CD4-positive, alpha-beta T cell treated with Interferon gamma for 1 hour (primary cell): Measurements from ENCODE around the gene SP9.
A peak's percentile ranks its signal among the peaks of the same experiment; 100 is the strongest.

Experiments used
- DNase-seq: peaks from one replicate; pipeline ENCODE4 v3.0.0-alpha.2; 2020

The SP9 gene

GRCh38 chr2:174333372-174334277 lies 1.1 kb upstream of the SP9 start:
- no peak for DNase-seq

GRCh38 chr2:174334278-174334715 lies 457 bp upstream of the SP9 start:
- DNase-seq: no peak

GRCh38 chr2:174335254-174335987 lies 667 bp downstream of the SP9 start:
- DNase-seq: no peak

- no peak for DNase-seq
Measured at GRCh38 chr2:174335988-174336500, 1.3 kb downstream of the SP9 start.

GRCh38 chr2:174336501-174337336 lies 2.0 kb downstream of the SP9 start:
- DNase-seq: peak; percentile 28

- DNase-seq: no peak
Measured at GRCh38 chr2:174337337-174338146, 2.8 kb downstream of the SP9 start.

- no peak for DNase-seq
Measured at GRCh38 chr2:174338147-174338605, 3.4 kb downstream of the SP9 start.

GRCh38 chr2:174338671-174339560 lies 4.2 kb downstream of the SP9 start:
- no peak for DNase-seq

- DNase-seq: no peak
Measured at GRCh38 chr2:174339561-174340399, 5.0 kb downstream of the SP9 start.

GRCh38 chr2:174340400-174341292 lies 5.9 kb downstream of the SP9 start:
- no peak for DNase-seq

GRCh38 chr2:174341293-174341994 lies 6.7 kb downstream of the SP9 start:
- peak; percentile 87 for DNase-seq

- DNase-seq: no peak
Measured at GRCh38 chr2:174341995-174342685, 7.4 kb downstream of the SP9 start.

- DNase-seq: no peak
Measured at GRCh38 chr2:174342686-174343342, 8.1 kb downstream of the SP9 start.

GRCh38 chr2:174343343-174343622 lies 8.5 kb downstream of the SP9 start:
- DNase-seq: no peak

- DNase-seq: no peak
Measured at GRCh38 chr2:174343623-174344455, 9.1 kb downstream of the SP9 start.
